ENCODE data around the gene C17orf58. TPM values are rescaled to one million over a fixed set of nuclear protein-coding genes. Genes with fewer than 3 reads are reported as not detected.
"Not testable (repeated sequence)": the region's sequence is repeated elsewhere in the genome, so short reads cannot be mapped to it uniquely, and the experiment has no call there.

Gene C17orf58
- total RNA-seq, 1 experiment from 2014 or later = 15.6 TPM

DNA sequence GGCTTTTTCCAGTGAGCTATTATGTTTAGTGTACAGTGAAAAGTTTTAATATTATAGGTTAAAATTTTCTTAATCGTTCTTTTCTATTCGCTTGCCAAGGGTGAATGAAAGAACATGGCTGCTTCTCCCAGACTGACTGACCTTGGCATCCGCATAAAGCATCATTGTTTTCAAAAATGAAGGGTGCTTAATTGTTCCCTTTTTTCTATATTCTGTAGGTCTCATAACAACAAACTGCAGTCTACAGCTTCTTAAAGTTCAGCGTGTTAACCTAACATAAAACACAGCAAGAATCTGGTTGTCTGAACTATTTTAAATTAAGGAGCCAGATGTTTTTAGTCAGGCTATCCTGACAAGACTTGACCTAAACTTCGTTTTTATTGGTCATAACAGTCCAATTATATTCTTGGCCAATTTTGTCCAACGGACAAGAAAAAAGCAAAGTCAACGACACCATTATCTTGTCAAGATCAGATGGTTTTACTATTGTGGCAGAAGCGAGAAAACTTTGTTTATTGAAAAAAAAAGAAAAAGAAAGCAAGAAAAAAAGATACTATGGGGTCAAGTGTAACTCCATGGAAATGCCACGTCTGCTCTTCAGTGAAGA, 14.1 kb downstream of the C17orf58 start:
- ChIA-PET POLR2A (no interaction called here), CTCF (no interaction called here)
- TF ChIP-seq CTCF (IDR thresholded peaks at IDR 0.05) (no peak), REST (IDR thresholded peaks at IDR 0.05; ENCODE audit: insufficient read depth in 1 of 2, low read depth in 2 of 2, low read length in 1 of 2) (no peak), POLR2AphosphoS5 (IDR thresholded peaks at IDR 0.05; ENCODE audit: low read depth, low read length) (no peak), SIN3A (IDR thresholded peaks at IDR 0.05; ENCODE audit: borderline replicate concordance, insufficient read depth, low read depth, low read length) (no peak), TCF7L2 (IDR thresholded peaks at IDR 0.05; ENCODE audit: low read depth, low read length) (no peak)
- no peak for DNase-seq (ENCODE audit: low read depth, low spot score)
- H3K27ac ChIP-seq (ENCODE audit: low read length) = no peak overlapping the region
- H3K4me3 ChIP-seq (ENCODE audit: low read depth in 2 of 2, low read length in 2 of 2) = no peak overlapping the region
- no peaks in the 10 kb centered on the region; the same call in 1 of the 2 replicates for H3K36me3 ChIP-seq (ENCODE audit: control insufficient read depth, insufficient read depth, low read length)
- in situ Hi-C loops (cut with HindIII; ENCODE audit: low pct_unique_long_range_greater_than_20kb, low sequenced_read_pairs) (no loop called here), intact Hi-C loops (cut with micrococcal nuclease; ENCODE audit: unreplicated experiment) (no loop called here)
- no peaks in the 10 kb centered on the region for H3K9me3 ChIP-seq (ENCODE audit: control insufficient read depth, insufficient read depth, low read depth, low read length)
- ATAC-seq = no peak
- no peaks in the 10 kb centered on the region for H3K4me1 ChIP-seq (ENCODE audit: control insufficient read depth, insufficient read depth, low read length)
- BruUV-seq (replicated peaks) = no TSS peak
- no peaks in the 10 kb centered on the region for H3K27me3 ChIP-seq (ENCODE audit: control insufficient read depth, insufficient read depth, low read length)

GRCh38 chr17:67980883-67981282, 15.4 kb downstream of the C17orf58 start:
- H3K36me3 ChIP-seq (ENCODE audit: control insufficient read depth, insufficient read depth, low read length); H3K4me1 ChIP-seq (ENCODE audit: control insufficient read depth, insufficient read depth, low read length); H3K9me3 ChIP-seq (ENCODE audit: control insufficient read depth, insufficient read depth, low read depth, low read length); DNase-seq (ENCODE audit: low read depth, low spot score); H3K27me3 ChIP-seq (ENCODE audit: control insufficient read depth, insufficient read depth, low read length); in situ Hi-C loops (cut with HindIII; ENCODE audit: low pct_unique_long_range_greater_than_20kb, low sequenced_read_pairs); intact Hi-C loops (cut with micrococcal nuclease; ENCODE audit: unreplicated experiment); CTCF ChIA-PET; POLR2A ChIA-PET; H3K4me3 ChIP-seq (ENCODE audit: low read depth in 2 of 2, low read length in 2 of 2); H3K27ac ChIP-seq (ENCODE audit: low read length); BruUV-seq (replicated peaks): not testable (repeated sequence)
- ATAC-seq = 0 out of 2 replicates have a peak, but pooled peaks have one; percentile 26

GRCh38 chr17:67980456-67980855, 15.8 kb downstream of the C17orf58 start:
- in situ Hi-C loops (cut with HindIII; ENCODE audit: low pct_unique_long_range_greater_than_20kb, low sequenced_read_pairs) (no loop called here), intact Hi-C loops (cut with micrococcal nuclease; ENCODE audit: unreplicated experiment) (no loop called here)
- Histone ChIP-seq H3K9me3 (ENCODE audit: control insufficient read depth, insufficient read depth, low read depth, low read length) (no peaks in the 10 kb centered on the region), H3K4me3 (ENCODE audit: low read depth in 2 of 2, low read length in 2 of 2) (no peak overlapping the region), H3K27ac (ENCODE audit: low read length) (no peak overlapping the region), H3K36me3 (ENCODE audit: control insufficient read depth, insufficient read depth, low read length) (no peaks in the 10 kb centered on the region; the same call in 1 of the 2 replicates), H3K4me1 (ENCODE audit: control insufficient read depth, insufficient read depth, low read length) (no peaks in the 10 kb centered on the region), H3K27me3 (ENCODE audit: control insufficient read depth, insufficient read depth, low read length) (no peaks in the 10 kb centered on the region)
- ATAC-seq (peak; percentile 42; the same call in 1 of the 2 replicates), DNase-seq (ENCODE audit: low read depth, low spot score) (no peak)
- POLR2A ChIA-PET = no interaction called here
- TF ChIP-seq REST (IDR thresholded peaks at IDR 0.05; ENCODE audit: insufficient read depth in 1 of 2, low read depth in 2 of 2, low read length in 1 of 2) = no peak
- TF ChIP-seq TCF7L2 (IDR thresholded peaks at IDR 0.05; ENCODE audit: low read depth, low read length) = no peak
- no peak for TF ChIP-seq POLR2AphosphoS5 (IDR thresholded peaks at IDR 0.05; ENCODE audit: low read depth, low read length)
- TF ChIP-seq SIN3A (IDR thresholded peaks at IDR 0.05; ENCODE audit: borderline replicate concordance, insufficient read depth, low read depth, low read length) = no peak
- no peak for TF ChIP-seq CTCF (IDR thresholded peaks at IDR 0.05)
- BruUV-seq (replicated peaks) = no TSS peak
- CTCF ChIA-PET = no interaction called here

Data from Panc1 (cell line).